Measurements from ENCODE around the gene PTPN23. TPM values are rescaled to one million over a fixed set of nuclear protein-coding genes. Genes with fewer than 3 reads are reported as not detected.

Gene PTPN23
- 25.0 TPM for total RNA-seq

GRCh38 chr3:47380601-47381316 is at the start of gene PTPN23:
TSS of gene PTPN23 (plus strand) at chr3:47381021. CDS start at chr3:47381097, 76 bp downstream.

Other genes starting within 250 kb of the PTPN23 start
- 115 TPM for gene SETD2, start 216.9 kb upstream of the PTPN23 start, total RNA-seq
- 11.5 TPM for gene KIF9, start 98.2 kb upstream of the PTPN23 start, total RNA-seq
- 44.2 TPM for gene KLHL18, start 98.1 kb upstream of the PTPN23 start, total RNA-seq
- 77.0 TPM for gene SCAP, start 94.9 kb downstream of the PTPN23 start, total RNA-seq
- 26.4 TPM for gene ELP6, start 132.7 kb downstream of the PTPN23 start, total RNA-seq
- gene CSPG5, start 197.8 kb downstream of the PTPN23 start, total RNA-seq: 81.9 TPM

Measured in camera-type eye (tissue), 1 donor.